HepG2 (cell line): ENCODE data around the gene MAPKAPK3. TPM values are rescaled to one million over a fixed set of nuclear protein-coding genes. Genes with fewer than 3 reads are reported as not detected.

ENCODE experiments used
- ELF1 ChIP-seq: sonication (generic); formaldehyde crosslinking; IDR thresholded peaks from 2 replicates; pipeline ENCODE4 v1.4.0; 2020; ENCODE audit warnings: missing genetic modification reagents
- IKZF5 ChIP-seq: IDR thresholded peaks from 2 replicates; pipeline ENCODE4 v1.6.1; 2018; ENCODE audit warnings: missing genetic modification reagents, mild to moderate bottlenecking, missing compliant biosample characterization
- KDM5B ChIP-seq: sonication (generic); formaldehyde crosslinking; IDR thresholded peaks from 2 replicates; pipeline ENCODE4 v1.4.0; 2020; ENCODE audit warnings: missing genetic modification reagents, mild to moderate bottlenecking, borderline replicate concordance
- THAP11 ChIP-seq: IDR thresholded peaks from 2 replicates; pipeline ENCODE4 v1.6.1; 2016; ENCODE audit warnings: missing biosample characterization, missing genetic modification reagents
- ZBTB26 ChIP-seq: IDR thresholded peaks from 2 replicates; pipeline ENCODE4 v1.6.1; 2016; ENCODE audit warnings: missing compliant biosample characterization, missing genetic modification reagents, borderline replicate concordance
- ZNF543 ChIP-seq: sonication (generic); formaldehyde crosslinking; IDR thresholded peaks from 2 replicates; pipeline ENCODE4 v1.4.0; 2020; ENCODE audit warnings: mild to moderate bottlenecking, missing genetic modification reagents
- ZNF782 ChIP-seq: sonication (generic); formaldehyde crosslinking; IDR thresholded peaks from 2 replicates; pipeline ENCODE4 v1.4.0; 2020; ENCODE audit warnings: missing genetic modification reagents, mild to moderate bottlenecking, borderline replicate concordance
- polyA plus RNA-seq, 8 experiments: library from polyadenylated mRNA; depleted of rRNA in 3 of 8; stranded (reverse) in 7 of 8; unstranded in 1 of 8; fragments of >200 nt; fragmentation: Illumina TruSeq in 4 of 8; extraction: Trizol in 4 of 8; gene quantifications; 2 replicates each; pipeline versions ENCODE4 v1.2.1 to v1.2.3, GENCODE V29; 2011 to 2016; ENCODE audit warnings: low read depth in 4 of 8, missing spikeins in 1 of 8, mixed read lengths in 1 of 8; ENCODE audit not compliant: insufficient read depth in 1 of 8
- total RNA-seq, 5 experiments: library from RNA; depleted of rRNA; stranded (reverse); fragments of >200 nt; fragmentation: Illumina TruSeq; extraction: Trizol; gene quantifications; 2 replicates each; pipeline ENCODE4 v1.2.3, GENCODE V29; 2016; ENCODE audit warnings: low read depth in 1 of 5
- TF ChIP-seq, protein P1 (sequence below): sonication (generic); formaldehyde crosslinking; conservative IDR thresholded peaks from 2 replicates; pipeline ENCODE4 v1.4.0; 2020; ENCODE audit warnings: missing genetic modification reagents

Gene MAPKAPK3
- total and polyA plus RNA-seq, 2 of the 13 experiments (the other 11 are each of a cell fraction or from before 2014, with no cell fraction given): 39.9 to 41.2 TPM

GRCh38 chr3:50616003-50616769 lies 765 bp upstream of the MAPKAPK3 start (continued):
- TF ChIP-seq, protein P1, sequence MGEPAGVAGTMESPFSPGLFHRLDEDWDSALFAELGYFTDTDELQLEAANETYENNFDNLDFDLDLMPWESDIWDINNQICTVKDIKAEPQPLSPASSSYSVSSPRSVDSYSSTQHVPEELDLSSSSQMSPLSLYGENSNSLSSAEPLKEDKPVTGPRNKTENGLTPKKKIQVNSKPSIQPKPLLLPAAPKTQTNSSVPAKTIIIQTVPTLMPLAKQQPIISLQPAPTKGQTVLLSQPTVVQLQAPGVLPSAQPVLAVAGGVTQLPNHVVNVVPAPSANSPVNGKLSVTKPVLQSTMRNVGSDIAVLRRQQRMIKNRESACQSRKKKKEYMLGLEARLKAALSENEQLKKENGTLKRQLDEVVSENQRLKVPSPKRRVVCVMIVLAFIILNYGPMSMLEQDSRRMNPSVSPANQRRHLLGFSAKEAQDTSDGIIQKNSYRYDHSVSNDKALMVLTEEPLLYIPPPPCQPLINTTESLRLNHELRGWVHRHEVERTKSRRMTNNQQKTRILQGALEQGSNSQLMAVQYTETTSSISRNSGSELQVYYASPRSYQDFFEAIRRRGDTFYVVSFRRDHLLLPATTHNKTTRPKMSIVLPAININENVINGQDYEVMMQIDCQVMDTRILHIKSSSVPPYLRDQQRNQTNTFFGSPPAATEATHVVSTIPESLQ (CRISPR knock-in tag): 0 out of 2 replicates have a peak, but pooled peaks have one; percentile 36
- TF ChIP-seq IKZF5 (no peak), ZNF543 (0 out of 2 replicates have a peak, but pooled peaks have one; percentile 18), ZBTB26 (CRISPR knock-in tag) (no peak), ELF1 (CRISPR knock-in tag) (peak; percentile 81), KDM5B (peak; percentile 66), ZNF782 (CRISPR knock-in tag) (no peak), THAP11 (0 out of 2 replicates have a peak, but pooled peaks have one; percentile 38)
